T-helper 2 cell treated with Interferon-gamma antibody and Interleukin-4, amounts not matched to agents 100 ng/mL and 5 ng/mL, for 36 hours (primary cell): ENCODE measurements around the gene RNF180. TPM values are rescaled to one million over a fixed set of nuclear protein-coding genes. Genes with fewer than 3 reads are reported as not detected.

Experiments used
- intact Hi-C: fragments of 100-400 bp; cut with micrococcal nuclease; formaldehyde crosslinking; loops from one replicate; pipeline ENCODE4 v1.15.1; 2023
- total RNA-seq: library from RNA; stranded (reverse); gene quantifications from 2 replicates; pipeline ENCODE4 v1.2.3, GENCODE V29; 2022

Gene RNF180
- not detected in 2 replicates for total RNA-seq

GRCh38 chr5:64165500-64166200 is at the start of gene RNF180:
Gene RNF180, plus strand, starts transcription at chr5:64165843. Its CDS starts 34,965 bp downstream, at chr5:64200808.
- intact Hi-C loops, result no loop called here

GRCh38 chr5:64125521-64125920 is 40.1 kb upstream of the RNF180 start:
- intact Hi-C loops, result no loop called here

GRCh38 chr5:64126202-64126741 is 39.4 kb upstream of the RNF180 start:
- intact Hi-C loops, result no loop called here

GRCh38 chr5:64140018-64140417 is 25.6 kb upstream of the RNF180 start:
- intact Hi-C loops, result no loop called here

GRCh38 chr5:64144425-64145215 is 21.0 kb upstream of the RNF180 start:
- intact Hi-C loops, result no loop called here

- intact Hi-C loops, result no loop called here
These were observed 20.3 kb upstream of the RNF180 start for GRCh38 chr5:64145216-64145895.

- intact Hi-C loops, result no loop called here
These were observed 18.3 kb upstream of the RNF180 start for GRCh38 chr5:64147379-64147778.

GRCh38 chr5:64147849-64148441 is 17.7 kb upstream of the RNF180 start:
- intact Hi-C loops, result no loop called here

GRCh38 chr5:64149268-64149667 is 16.4 kb upstream of the RNF180 start:
- intact Hi-C loops, result no loop called here

GRCh38 chr5:64149857-64150521 is 15.7 kb upstream of the RNF180 start:
- intact Hi-C loops, result no loop called here

GRCh38 chr5:64156261-64156660 is 9.4 kb upstream of the RNF180 start:
- intact Hi-C loops, result no loop called here

- intact Hi-C loops, result no loop called here
These were observed 6.8 kb upstream of the RNF180 start for GRCh38 chr5:64158827-64159226.

GRCh38 chr5:64160201-64160600 is 5.4 kb upstream of the RNF180 start:
- intact Hi-C loops, result no loop called here

GRCh38 chr5:64161420-64161819 is 4.2 kb upstream of the RNF180 start:
- intact Hi-C loops, result no loop called here

GRCh38 chr5:64163135-64163534 is 2.5 kb upstream of the RNF180 start:
- intact Hi-C loops, result no loop called here

GRCh38 chr5:64163746-64164145 is 1.9 kb upstream of the RNF180 start:
- intact Hi-C loops, result no loop called here

- intact Hi-C loops, result no loop called here
These were observed 1.5 kb upstream of the RNF180 start for GRCh38 chr5:64164166-64164565.

GRCh38 chr5:64165160-64165499 is 513 bp upstream of the RNF180 start:
- intact Hi-C loops, result no loop called here

- intact Hi-C loops, result no loop called here
These were observed 737 bp downstream of the RNF180 start for GRCh38 chr5:64166201-64166959.

- intact Hi-C loops, result no loop called here
These were observed 10.7 kb downstream of the RNF180 start for GRCh38 chr5:64176301-64176700.
